Stimulated activated CD4-positive, alpha-beta T cell treated with anti-CD3 and anti-CD28 coated beads, Interleukin-4, amount 100 ng/mL, for 4 hours (primary cell): ENCODE data around the gene ZNF454.

Experiments used
- DNase-seq, 2 experiments: peaks; one replicate each; pipeline ENCODE4 v3.0.0-alpha.2; 2020

The ZNF454 gene

GRCh38 chr5:178940569-178941360 lies at the start of gene ZNF454:
ZNF454 (plus strand) TSS chr5:178941198; CDS start chr5:178942792, 1,594 bp downstream.
- no peak for DNase-seq

- peak; percentile 5 to 33 for DNase-seq
Measured at GRCh38 chr5:178895615-178896571, 45.1 kb upstream of the ZNF454 start, which contains the start of gene ZFP2. ZFP2 (plus strand) TSS chr5:178895913; CDS start chr5:178931314, 35,401 bp downstream.

- no peak for DNase-seq
Measured at GRCh38 chr5:178899289-178899688, 41.7 kb upstream of the ZNF454 start.

GRCh38 chr5:178902849-178903248 lies 38.1 kb upstream of the ZNF454 start:
- no peak for DNase-seq

GRCh38 chr5:178931846-178932760 lies 8.9 kb upstream of the ZNF454 start:
- no peak for DNase-seq

- DNase-seq: no peak
Measured at GRCh38 chr5:178941361-178941760, 363 bp downstream of the ZNF454 start.

GRCh38 chr5:178965465-178966055 lies 24.6 kb downstream of the ZNF454 start:
- DNase-seq: no peak

GRCh38 chr5:178981381-178981780 lies 40.4 kb downstream of the ZNF454 start:
- no peak for DNase-seq

- DNase-seq: no peak
Measured at GRCh38 chr5:178982941-178983340, 41.9 kb downstream of the ZNF454 start.

GRCh38 chr5:178983728-178984127 lies 42.7 kb downstream of the ZNF454 start:
- DNase-seq: no peak

GRCh38 chr5:178984145-178985072 lies 43.4 kb downstream of the ZNF454 start:
- DNase-seq: no peak

GRCh38 chr5:178986326-178986960 lies 45.4 kb downstream of the ZNF454 start:
- DNase-seq: no peak

GRCh38 chr5:178988436-178989220 lies 47.6 kb downstream of the ZNF454 start:
- no peak for DNase-seq

- DNase-seq: no peak
Measured at GRCh38 chr5:178989311-178989710, 48.3 kb downstream of the ZNF454 start.

GRCh38 chr5:178990491-178990890 lies 49.5 kb downstream of the ZNF454 start:
- no peak for DNase-seq

- DNase-seq: no peak
Measured at GRCh38 chr5:178991190-178992145, 50.5 kb downstream of the ZNF454 start.

GRCh38 chr5:178992291-178992895 lies 51.4 kb downstream of the ZNF454 start:
- no peak for DNase-seq

GRCh38 chr5:178993236-178993765 lies 52.3 kb downstream of the ZNF454 start:
- DNase-seq: no peak
